Left ventricle myocardium superior (tissue), 1 donor: ENCODE data around the gene ZFP64. TPM values are rescaled to one million over a fixed set of nuclear protein-coding genes. Genes with fewer than 3 reads are reported as not detected.
"Not testable (repeated sequence)": the region's sequence is repeated elsewhere in the genome, so short reads cannot be mapped to it uniquely, and the experiment has no call there.

Source experiments
- ATAC-seq: fragments of 200-7000 bp; cut with Tn5 transposase; one replicate; pipeline ENCODE4 v1.9.1; 2020; ENCODE audit warnings: mild to moderate bottlenecking, moderate library complexity
- DNase-seq: peaks from one replicate; pipeline ENCODE4 v3.0.0-alpha.2; 2020
- intact Hi-C: fragments of 100-400 bp; cut with micrococcal nuclease; formaldehyde crosslinking; loops from one replicate; pipeline ENCODE4 v1.11.0; 2022
- total RNA-seq: library from RNA; stranded (reverse); fragmentation: NEBNext Ultra II Directional; extraction: Animal tissue kit (Norgen Biotek cat#: 25700); gene quantifications from one replicate; pipeline ENCODE4 v1.2.1, GENCODE V29; 2021
- donor health status: DM: no; HTN: yes; CAD: no; lungs with severe emphysema.

ZFP64 gene
- total RNA-seq, 1 donor from 2014 or later, result 9.3 TPM

- DNase-seq, result no peak
- ATAC-seq, result no peak
- intact Hi-C loops, result no loop called here
These were observed 24.2 kb downstream of the ZFP64 start for GRCh38 chr20:52167232-52167840.

DNA sequence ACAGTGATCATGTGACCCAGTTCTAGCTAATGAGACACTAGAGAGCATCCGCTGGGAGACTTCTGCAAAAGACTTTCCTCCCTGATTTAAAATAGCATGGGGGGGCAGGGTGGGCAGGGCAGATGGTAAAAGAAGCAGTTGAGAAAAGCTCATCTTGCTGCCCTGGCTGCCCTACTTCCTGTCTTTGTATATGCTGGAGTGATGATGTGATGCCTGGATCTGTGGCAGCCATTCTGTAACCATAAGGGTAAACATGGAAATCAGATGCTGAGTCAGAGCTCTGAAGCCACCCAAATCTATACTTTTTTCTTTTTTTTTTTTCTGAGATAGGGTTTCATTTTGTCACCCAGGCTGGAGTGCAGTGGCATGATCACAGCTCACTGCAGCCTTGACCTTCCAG lies 25.4 kb downstream of the ZFP64 start:
- no peak for ATAC-seq
- DNase-seq, result no peak
- intact Hi-C loops, result no loop called here

- intact Hi-C loops, result no loop called here
- no peak for ATAC-seq
- no peak for DNase-seq
These were observed 30.9 kb downstream of the ZFP64 start for GRCh38 chr20:52160621-52161204.

- DNase-seq (no peak), ATAC-seq (no peak)
- intact Hi-C loops, result no loop called here
These were observed 31.5 kb downstream of the ZFP64 start for GRCh38 chr20:52160049-52160570.

GRCh38 chr20:52154575-52154974 lies 37.0 kb downstream of the ZFP64 start:
- ATAC-seq (no peak), DNase-seq (no peak)
- intact Hi-C loops, result no loop called here

GRCh38 chr20:52153896-52154295 lies 37.7 kb downstream of the ZFP64 start:
- ATAC-seq (no peak), DNase-seq (no peak)
- intact Hi-C loops, result no loop called here

- ATAC-seq (no peak), DNase-seq (no peak)
- intact Hi-C loops, result no loop called here
These were observed 38.7 kb downstream of the ZFP64 start for GRCh38 chr20:52152921-52153320.

- intact Hi-C loops, result no loop called here
- DNase-seq (no peak), ATAC-seq (no peak)
These were observed 39.2 kb downstream of the ZFP64 start for GRCh38 chr20:52152416-52152815.

DNA sequence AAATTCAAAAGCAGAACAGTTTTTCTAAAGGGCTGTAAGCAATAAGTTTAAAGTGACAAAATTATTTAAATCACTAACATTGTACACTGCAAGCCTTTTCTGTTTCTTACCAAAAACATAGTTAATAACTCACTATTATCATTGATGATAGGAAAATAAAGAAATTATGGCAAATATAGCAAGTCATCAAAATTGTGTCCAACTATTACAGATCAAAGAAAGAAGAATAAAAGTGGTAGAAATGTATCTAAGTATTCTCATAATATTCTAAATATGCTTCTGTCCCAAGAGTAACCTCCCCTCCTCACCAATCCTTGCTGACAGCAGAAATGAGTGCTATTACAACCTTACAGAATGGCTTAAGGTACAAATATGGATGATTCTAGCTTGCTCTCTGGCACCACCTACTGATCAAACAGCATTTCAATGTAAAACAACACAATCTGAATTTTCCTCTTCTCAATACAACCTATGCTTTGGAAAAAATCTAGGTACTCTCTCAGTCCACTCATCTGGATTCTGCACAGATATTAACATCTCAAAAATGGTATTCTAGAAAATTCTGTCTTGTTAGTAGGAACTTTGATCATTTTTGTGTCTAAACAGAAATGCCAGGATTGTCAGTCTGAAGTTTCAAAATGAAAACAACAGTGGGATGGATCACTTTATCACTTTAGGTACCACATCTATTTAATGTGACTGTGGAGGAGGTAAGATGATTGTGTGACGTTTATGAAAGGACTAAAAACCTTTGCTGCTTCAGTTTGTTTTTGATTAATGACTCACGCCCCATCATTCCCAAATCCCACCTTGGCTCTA lies 40.9 kb downstream of the ZFP64 start:
- DNase-seq (no peak), ATAC-seq (no peak)
- intact Hi-C loops, result no loop called here

DNA sequence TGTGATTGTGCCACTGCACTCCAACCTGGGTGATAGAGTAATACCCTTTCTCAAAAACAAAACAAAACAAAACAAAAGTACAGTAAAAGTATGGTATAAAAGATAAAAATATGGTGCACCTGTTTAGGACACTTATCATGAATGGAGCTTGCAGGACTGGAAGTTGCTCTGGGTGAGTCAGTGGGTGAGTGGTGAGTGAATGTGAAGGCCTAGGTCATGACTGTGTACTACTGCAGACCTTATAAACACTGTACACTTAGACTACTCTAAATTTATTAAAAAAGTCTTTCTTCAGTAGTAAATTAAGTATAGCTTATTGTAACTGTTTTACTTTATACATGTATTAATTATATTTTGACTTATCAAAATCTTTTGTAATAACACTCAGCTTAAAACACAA lies 46.0 kb downstream of the ZFP64 start:
- intact Hi-C loops, result no loop called here
- no peak for ATAC-seq
- DNase-seq, result no peak

- intact Hi-C loops, result no loop called here
- DNase-seq (no peak), ATAC-seq (no peak)
These were observed 48.3 kb downstream of the ZFP64 start for GRCh38 chr20:52143277-52143676.

- ATAC-seq, result no peak
- intact Hi-C loops, result no loop called here
- no peak for DNase-seq
These were observed 48.8 kb downstream of the ZFP64 start for GRCh38 chr20:52142757-52143156.

GRCh38 chr20:52139986-52140385 lies 51.6 kb downstream of the ZFP64 start:
- DNase-seq, result no peak
- ATAC-seq, result no peak
- intact Hi-C loops, result no loop called here

- no peak for DNase-seq
- no peak for ATAC-seq
- intact Hi-C loops, result no loop called here
These were observed 53.7 kb downstream of the ZFP64 start for GRCh38 chr20:52137850-52138249.

DNA sequence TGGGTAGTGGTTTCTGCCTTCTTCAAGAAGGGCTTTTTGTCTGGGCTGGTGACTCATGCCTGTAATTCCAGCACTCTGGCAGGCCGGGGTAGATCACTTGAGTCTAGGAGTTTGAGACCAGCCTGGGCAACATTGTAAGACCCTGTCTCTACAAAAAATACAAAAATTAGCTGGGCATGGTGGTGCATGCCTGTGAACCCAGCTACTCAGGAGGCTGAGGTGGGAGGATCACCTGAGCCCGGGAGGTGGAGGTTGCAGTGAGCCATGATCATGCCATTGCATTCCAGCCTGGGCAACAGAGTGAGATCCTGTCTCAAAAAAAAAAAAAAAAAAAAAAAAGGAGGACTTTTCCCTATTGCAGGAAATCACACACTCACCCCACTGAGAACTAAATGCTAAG lies 57.9 kb downstream of the ZFP64 start:
- ATAC-seq, DNase-seq, intact Hi-C loops: not testable (repeated sequence)

DNA sequence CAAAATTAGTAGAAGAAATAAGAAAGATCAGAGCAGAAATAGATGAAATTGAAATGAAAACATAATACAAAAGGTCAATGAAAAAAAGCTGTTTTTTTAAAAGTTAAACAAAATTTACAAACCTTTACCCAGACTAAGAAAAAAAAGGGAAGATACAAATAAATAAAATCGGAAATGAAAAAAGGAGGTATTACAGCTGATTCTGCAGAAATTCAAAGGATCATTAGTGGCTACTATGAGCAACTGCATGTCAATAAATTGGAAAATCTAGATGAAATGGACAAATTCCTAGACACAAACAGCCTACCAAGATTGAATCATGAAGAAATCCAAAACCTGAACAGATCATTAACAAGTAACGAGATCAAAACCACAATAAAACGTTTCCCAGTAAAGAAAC lies 59.2 kb downstream of the ZFP64 start:
- ATAC-seq, result no peak
- intact Hi-C loops, result no loop called here
- DNase-seq, result no peak

DNA sequence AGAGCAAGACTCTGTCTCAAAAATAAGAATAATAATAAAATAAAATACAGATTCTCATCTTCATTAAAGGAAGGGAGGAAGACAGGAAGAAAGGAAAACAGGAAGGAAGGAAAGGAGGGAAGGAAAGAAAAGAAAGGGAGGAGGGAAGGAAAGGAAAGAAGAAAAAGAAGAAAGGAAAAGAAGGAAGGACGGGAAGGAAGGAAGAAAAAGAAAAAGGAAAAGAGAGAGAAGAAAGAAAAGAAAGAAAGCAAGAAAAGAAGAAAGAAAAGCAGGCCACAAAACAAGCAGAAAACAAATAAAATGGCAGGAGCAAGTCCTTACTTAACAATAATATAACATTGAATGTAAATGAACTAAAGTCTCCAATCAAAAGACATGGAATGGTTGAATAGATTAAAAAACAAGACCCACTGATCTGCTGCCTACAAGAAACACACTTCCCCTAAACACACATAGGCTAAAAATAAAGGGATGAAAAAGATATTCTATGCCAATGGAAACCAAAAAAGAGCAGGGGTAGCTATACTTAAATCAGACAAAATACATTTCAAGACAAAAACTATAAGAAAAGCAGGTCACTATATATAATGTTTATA lies 60.4 kb downstream of the ZFP64 start:
- intact Hi-C loops, result no loop called here
- no peak for ATAC-seq
- no peak for DNase-seq

DNA sequence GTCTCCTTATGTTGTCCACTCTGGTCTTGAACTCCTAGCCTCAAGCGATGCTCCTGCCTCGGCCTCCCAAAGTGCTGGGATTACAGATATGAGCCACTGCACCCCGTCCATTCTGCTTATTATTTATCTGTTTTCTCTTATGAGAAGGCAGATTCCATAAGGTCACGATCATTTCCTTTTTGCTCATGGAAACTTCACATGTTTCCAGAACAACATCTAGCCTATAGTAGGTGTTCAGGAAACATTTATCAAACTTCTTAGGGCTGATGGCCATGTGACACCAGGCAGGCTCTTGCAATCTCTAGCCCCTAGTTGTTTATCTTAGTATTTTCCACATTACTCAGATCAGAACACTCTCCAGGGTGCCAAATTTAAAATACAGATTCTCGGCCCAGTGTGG lies 61.2 kb downstream of the ZFP64 start:
- no peak for ATAC-seq
- intact Hi-C loops, result no loop called here
- no peak for DNase-seq

DNA sequence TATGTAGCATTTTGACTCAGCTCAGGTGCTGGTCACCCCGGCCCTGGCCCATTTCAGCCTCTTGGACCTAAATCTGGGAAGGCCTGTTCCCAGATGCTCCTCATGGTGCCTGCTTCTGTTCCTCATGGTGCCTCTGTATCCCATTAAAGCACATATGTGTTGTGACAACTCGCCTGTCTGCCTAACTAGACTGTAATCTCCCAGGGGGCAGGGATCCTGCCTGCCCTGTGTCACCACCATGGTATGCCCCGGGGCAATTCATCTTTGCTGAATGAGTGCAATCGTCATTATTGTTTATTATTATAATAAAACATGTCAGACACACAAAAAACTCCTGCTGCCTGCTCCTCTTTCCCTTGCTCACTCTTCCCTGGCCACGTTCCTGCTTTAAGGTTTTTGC lies 62.0 kb downstream of the ZFP64 start:
- ATAC-seq, result no peak
- DNase-seq, result no peak
- intact Hi-C loops, result no loop called here

DNA sequence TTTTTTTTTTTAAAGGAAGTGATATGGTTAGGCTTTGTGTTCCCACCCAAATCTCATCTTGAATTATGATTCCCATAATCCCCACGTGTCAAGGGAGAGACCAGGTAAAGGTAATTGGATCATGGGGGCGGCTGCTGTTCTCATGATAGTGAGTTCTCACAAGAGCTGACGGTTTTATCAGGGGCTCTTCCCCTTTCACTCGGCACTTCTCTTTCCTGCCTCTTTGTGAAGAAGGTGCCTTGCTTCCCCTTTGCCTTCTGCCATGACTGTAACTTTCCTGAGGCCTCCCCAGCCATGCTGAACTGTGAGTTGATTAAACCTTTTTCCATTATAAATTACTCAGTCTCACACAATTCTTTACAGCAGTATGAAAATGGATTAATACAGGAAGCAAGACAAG lies 64.3 kb downstream of the ZFP64 start:
- ATAC-seq (no peak), DNase-seq (no peak)
- intact Hi-C loops, result no loop called here
